K562 (cell line): ENCODE measurements around the gene KLF13.

Experiments
- CBX5 ChIP-seq: IDR thresholded peaks from 2 replicates; pipeline ENCODE4 v1.6.1; 2014; ENCODE audit warnings: low read depth, borderline replicate concordance
- ELF4 ChIP-seq: fragments of 450-650 bp; formaldehyde crosslinking; IDR thresholded peaks from 2 replicates; pipeline ENCODE4 v1.4.0; 2022; ENCODE audit warnings: missing genetic modification characterization
- FOXA3 ChIP-seq, 2 experiments: fragments of 450-650 bp in 1 of 2; sonication (generic) in 1 of 2; formaldehyde crosslinking; IDR thresholded peaks in 1 of 2; conservative IDR thresholded peaks in 1 of 2; 2 replicates each; pipeline versions ENCODE4 v1.4.0 to v1.8.0; 2020 to 2022; ENCODE audit warnings: mild to moderate bottlenecking in 2 of 2, missing genetic modification reagents in 1 of 2
- RBM17 ChIP-seq: fragments of 200-400 bp; formaldehyde crosslinking; IDR thresholded peaks from 2 replicates; pipeline ENCODE4 v1.6.1; 2017; ENCODE audit warnings: low read depth, mild to moderate bottlenecking, low read length, borderline replicate concordance
- TCF7L2 ChIP-seq: fragments of 150-350 bp; IDR thresholded peaks from 2 replicates; pipeline ENCODE4 v1.6.1; 2016; ENCODE audit warnings: low read depth, mild to moderate bottlenecking, low read length, moderate library complexity

DNA sequence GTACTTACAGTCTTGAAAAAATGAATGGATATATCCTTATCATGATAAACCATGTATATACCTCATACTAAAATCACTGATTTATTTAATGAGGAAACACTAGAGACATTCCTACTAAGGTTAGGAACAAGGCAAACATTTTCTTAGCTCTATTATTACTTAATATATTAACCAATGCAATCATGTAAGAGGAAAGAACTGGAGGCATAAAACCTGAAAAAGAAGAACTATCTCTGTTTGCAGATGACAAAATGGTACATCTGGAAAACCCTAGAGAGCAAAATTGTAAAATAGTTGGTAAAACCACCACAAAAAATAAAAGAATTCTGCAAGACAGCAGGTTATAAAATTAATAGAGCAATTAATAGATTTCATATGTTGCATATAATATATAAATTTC is 81.2 kb downstream of the KLF13 start:
- TF ChIP-seq RBM17 (no peak), ELF4 (CRISPR knock-in tag) (no peak), CBX5 (no peak), TCF7L2 (no peak), FOXA3 (CRISPR knock-in tag; conservative IDR thresholded peaks at IDR 0.05 in 1 of 2, IDR thresholded peaks at IDR 0.05 in 1 of 2) (no peak)
